ENCODE results near the gene HOXA7. TPM values are rescaled to one million over a fixed set of nuclear protein-coding genes. Genes with fewer than 3 reads are reported as not detected.

HOXA7 gene
- polyA plus RNA-seq, 1 of the 3 experiments (the other 2 are of a cell fraction), result not detected

GRCh38 chr7:27108390-27109127, 47.9 kb downstream of the HOXA7 start:
- Histone ChIP-seq H2AFZ (ENCODE audit: low read depth) (no peak overlapping the region), H3K9me2 (no peaks in the 10 kb centered on the region), H3K9ac (no peak overlapping the region), H3K27me3 (ENCODE audit: insufficient read depth) (peaks cover 99% of the 10 kb centered on the region), H3K4me2 (no peak overlapping the region), H3K9me3 (no peaks in the 10 kb centered on the region), H3K79me2 (ENCODE audit: insufficient read depth) (no peaks in the 10 kb centered on the region), H3K27ac (ENCODE audit: low read depth in 2 of 2, low read length in 1 of 2) (no peak overlapping the region), H3K4me3 (ENCODE audit: low read depth in 2 of 2, low read length in 1 of 2) (no peak overlapping the region), H3K4me1 (ENCODE audit: control insufficient read depth in 1 of 2, insufficient read depth in 2 of 2, low read depth in 1 of 2, low read length in 1 of 2) (no peaks in the 10 kb centered on the region; a peak in 1 of 4 replicates), H3F3A (replicated peaks; ENCODE audit: insufficient read depth) (peaks cover 5% of the 10 kb centered on the region), H4K20me1 (ENCODE audit: insufficient read depth) (no peaks in the 10 kb centered on the region), H3K36me3 (replicated peaks in 1 of 2; ENCODE audit: control insufficient read depth in 1 of 2, insufficient read depth in 2 of 2, low read length in 1 of 2) (no peaks in the 10 kb centered on the region)
- POLR2A ChIA-PET, result no interaction called here
- DNase-seq, result no peak
- TF ChIP-seq SIN3A (IDR thresholded peaks at IDR 0.05; ENCODE audit: borderline replicate concordance, low read depth, low read length) (no peak), RCOR1 (IDR thresholded peaks at IDR 0.05; ENCODE audit: low read length) (no peak), POLR2AphosphoS5 (IDR thresholded peaks at IDR 0.05; ENCODE audit: low read depth, low read length) (no peak), MEF2A (IDR thresholded peaks at IDR 0.05; ENCODE audit: borderline replicate concordance, low read depth) (no peak), USF1 (IDR thresholded peaks at IDR 0.05; ENCODE audit: borderline replicate concordance, low read depth) (no peak), RFX5 (IDR thresholded peaks at IDR 0.05; ENCODE audit: low read length) (no peak), MAX (IDR thresholded peaks at IDR 0.05; ENCODE audit: low read depth) (no peak), ELF1 (IDR thresholded peaks at IDR 0.05) (no peak), EP300 (IDR thresholded peaks at IDR 0.05; ENCODE audit: borderline replicate concordance in 1 of 2, low read depth in 1 of 2, low read length in 1 of 2) (no peak), NFIC (IDR thresholded peaks at IDR 0.05; ENCODE audit: borderline replicate concordance) (no peak), GABPA (IDR thresholded peaks at IDR 0.05; ENCODE audit: low read depth) (no peak), TAF1 (IDR thresholded peaks at IDR 0.05; ENCODE audit: borderline replicate concordance, low read depth, low read length) (no peak), RXRA (IDR thresholded peaks at IDR 0.05; ENCODE audit: borderline replicate concordance, low read depth) (no peak), JUND (IDR thresholded peaks at IDR 0.05) (no peak)
- TF ChIP-seq, protein P1, sequence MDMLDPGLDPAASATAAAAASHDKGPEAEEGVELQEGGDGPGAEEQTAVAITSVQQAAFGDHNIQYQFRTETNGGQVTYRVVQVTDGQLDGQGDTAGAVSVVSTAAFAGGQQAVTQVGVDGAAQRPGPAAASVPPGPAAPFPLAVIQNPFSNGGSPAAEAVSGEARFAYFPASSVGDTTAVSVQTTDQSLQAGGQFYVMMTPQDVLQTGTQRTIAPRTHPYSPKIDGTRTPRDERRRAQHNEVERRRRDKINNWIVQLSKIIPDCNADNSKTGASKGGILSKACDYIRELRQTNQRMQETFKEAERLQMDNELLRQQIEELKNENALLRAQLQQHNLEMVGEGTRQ (IDR thresholded peaks at IDR 0.05; ENCODE audit: borderline replicate concordance, low read depth, low read length), result no peak
- TF ChIP-seq, protein P2, sequence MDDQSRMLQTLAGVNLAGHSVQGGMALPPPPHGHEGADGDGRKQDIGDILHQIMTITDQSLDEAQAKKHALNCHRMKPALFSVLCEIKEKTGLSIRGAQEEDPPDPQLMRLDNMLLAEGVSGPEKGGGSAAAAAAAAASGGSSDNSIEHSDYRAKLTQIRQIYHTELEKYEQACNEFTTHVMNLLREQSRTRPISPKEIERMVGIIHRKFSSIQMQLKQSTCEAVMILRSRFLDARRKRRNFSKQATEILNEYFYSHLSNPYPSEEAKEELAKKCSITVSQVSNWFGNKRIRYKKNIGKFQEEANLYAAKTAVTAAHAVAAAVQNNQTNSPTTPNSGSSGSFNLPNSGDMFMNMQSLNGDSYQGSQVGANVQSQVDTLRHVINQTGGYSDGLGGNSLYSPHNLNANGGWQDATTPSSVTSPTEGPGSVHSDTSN (IDR thresholded peaks at IDR 0.05), result no peak
- TF ChIP-seq, protein P3, sequence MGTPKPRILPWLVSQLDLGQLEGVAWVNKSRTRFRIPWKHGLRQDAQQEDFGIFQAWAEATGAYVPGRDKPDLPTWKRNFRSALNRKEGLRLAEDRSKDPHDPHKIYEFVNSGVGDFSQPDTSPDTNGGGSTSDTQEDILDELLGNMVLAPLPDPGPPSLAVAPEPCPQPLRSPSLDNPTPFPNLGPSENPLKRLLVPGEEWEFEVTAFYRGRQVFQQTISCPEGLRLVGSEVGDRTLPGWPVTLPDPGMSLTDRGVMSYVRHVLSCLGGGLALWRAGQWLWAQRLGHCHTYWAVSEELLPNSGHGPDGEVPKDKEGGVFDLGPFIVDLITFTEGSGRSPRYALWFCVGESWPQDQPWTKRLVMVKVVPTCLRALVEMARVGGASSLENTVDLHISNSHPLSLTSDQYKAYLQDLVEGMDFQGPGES (IDR thresholded peaks at IDR 0.05; ENCODE audit: low read depth, low read length), result no peak
- CTCF ChIA-PET, result interaction anchor here (0.6 to 1.4 kb wide), 2 partner anchors 36 to 76 kb away, joined by 3 to 8 read pairs; partner anchors contain the start of gene HOXA11
- WGBS (ENCODE audit: low lambda C conversion rate), result 11% methylated on average over 35 of the region's 41 CpGs

Measured in SK-N-SH (cell line).